H1 (cell line): ENCODE results near the gene SCAND1. TPM values are rescaled to one million over a fixed set of nuclear protein-coding genes. Genes with fewer than 3 reads are reported as not detected.

Experiments used
- CTCF ChIA-PET: fragments of 300-600 bp; sonication (Branson Sonifier 250); formaldehyde crosslinking; loops from one replicate; lab custom pipeline; 2021; ENCODE audit not compliant: partially characterized antibody; lab: Charles Lee
- POLR2A ChIA-PET: fragments of 300-600 bp; sonication (Branson Sonifier 250); formaldehyde crosslinking; loops from one replicate; lab custom pipeline; 2021; ENCODE audit warnings: inconsistent platforms; ENCODE audit not compliant: partially characterized antibody; lab: Charles Lee
- DNase-seq, 2 experiments: peaks; one replicate each; pipeline versions ENCODE4 v3.0.0 to v3.0.0-alpha.2; 2010 to 2022; ENCODE audit warnings: low spot score in 2 of 2, low read depth in 1 of 2, mixed read lengths in 1 of 2
- FAIRE-seq: peaks from 2 replicates; lab custom pipeline; 2011; peaks lifted over from hg19 to GRCh38; lab: Jason Lieb, UNC
- H2AFZ ChIP-seq: 2 replicates; pipeline ENCODE4 v1.8.1; 2012; ENCODE audit warnings: low read length, inconsistent platforms
- H2AK5ac ChIP-seq: 2 replicates; pipeline ENCODE4 v1.6.1; 2013; ENCODE audit warnings: low read depth, low read length
- H2BK120ac ChIP-seq: replicated peaks from 2 replicates; pipeline ENCODE3; 2013; ENCODE audit warnings: low read depth, low read length, inconsistent platforms
- H2BK12ac ChIP-seq: 2 replicates; pipeline ENCODE4 v1.6.1; 2013; ENCODE audit warnings: low read depth, low read length
- H2BK15ac ChIP-seq: 2 replicates; pipeline ENCODE4 v1.6.1; 2013; ENCODE audit warnings: low read length
- H2BK20ac ChIP-seq: 2 replicates; pipeline ENCODE4 v1.6.1; 2013; ENCODE audit warnings: low read length
- H2BK5ac ChIP-seq: 2 replicates; pipeline ENCODE4 v1.6.1; 2013; ENCODE audit warnings: low read depth, low read length
- H3K14ac ChIP-seq: 2 replicates; pipeline ENCODE4 v1.6.1; 2013; ENCODE audit warnings: inconsistent platforms; ENCODE audit not compliant: insufficient read length
- H3K18ac ChIP-seq: 2 replicates; pipeline ENCODE4 v1.6.1; 2013; ENCODE audit warnings: low read length; ENCODE audit errors: extremely low read depth
- H3K23ac ChIP-seq: 2 replicates; pipeline ENCODE4 v1.6.1; 2013; ENCODE audit warnings: inconsistent platforms; ENCODE audit not compliant: insufficient read length
- H3K23me2 ChIP-seq: 2 replicates; pipeline ENCODE4 v1.6.1; 2013; ENCODE audit warnings: low read depth, low read length
- H3K27ac ChIP-seq: 2 replicates; pipeline ENCODE4 v1.6.1; 2011; ENCODE audit warnings: low read depth, low read length, inconsistent platforms
- H3K27me3 ChIP-seq, 4 experiments: replicated peaks in 1 of 4; 1 replicate in 1 of 4; 2 replicates in 3 of 4; pipeline versions ENCODE4 v1.6.1 to v1.8.1; 2011 to 2013; ENCODE audit warnings: low read length in 3 of 4, mild to moderate bottlenecking in 3 of 4, inconsistent platforms in 2 of 4, mixed read lengths in 2 of 4, moderate library complexity in 1 of 4; ENCODE audit not compliant: control insufficient read depth in 3 of 4, insufficient read depth in 3 of 4; ENCODE audit errors: extremely low read depth in 1 of 4
- H3K36me3 ChIP-seq, 4 experiments: 2 replicates each; pipeline versions ENCODE4 v1.6.1 to v1.8.1; 2011 to 2013; ENCODE audit warnings: mild to moderate bottlenecking in 4 of 4, low read length in 3 of 4, moderate library complexity in 2 of 4, control low read depth in 1 of 4, inconsistent platforms in 1 of 4; ENCODE audit not compliant: insufficient read depth in 4 of 4, control insufficient read depth in 2 of 4
- H3K4ac ChIP-seq: replicated peaks from 2 replicates; pipeline ENCODE3; 2013; ENCODE audit warnings: low read length, low read depth, mixed read lengths, inconsistent platforms; ENCODE audit not compliant: insufficient read length
- H3K4me1 ChIP-seq, 4 experiments: replicated peaks in 1 of 4; 1 replicate in 1 of 4; 2 replicates in 3 of 4; pipeline versions ENCODE4 v1.6.1 to v1.8.1; 2011 to 2013; ENCODE audit warnings: low read length in 3 of 4, inconsistent platforms in 2 of 4, mixed read lengths in 1 of 4; ENCODE audit not compliant: insufficient read depth in 4 of 4, control insufficient read depth in 3 of 4
- H3K4me2 ChIP-seq, 2 experiments: 2 replicates each; pipeline versions ENCODE4 v1.6.1 to v1.8.1; 2011 to 2013; ENCODE audit warnings: low read depth in 2 of 2, low read length in 2 of 2, control low read depth in 1 of 2, inconsistent platforms in 1 of 2, mild to moderate bottlenecking in 1 of 2; ENCODE audit not compliant: insufficient read depth in 1 of 2
- H3K4me3 ChIP-seq, 4 experiments: fragments of 200-600, 300-600 bp in 1 of 4; sonication (generic), shearing (Covaris generic), sonication (Bioruptor Twin) in 1 of 4; 2 replicates each; pipeline versions ENCODE4 v1.5.1 to v1.8.1; 2011 to 2016; ENCODE audit warnings: low read length in 4 of 4, low read depth in 3 of 4, control low read depth in 2 of 4, inconsistent platforms in 2 of 4, mild to moderate bottlenecking in 2 of 4, mixed read lengths in 1 of 4, moderate library complexity in 1 of 4; ENCODE audit not compliant: insufficient read depth in 2 of 4; ENCODE audit errors: extremely low read depth in 1 of 4
- H3K56ac ChIP-seq: replicated peaks from 2 replicates; pipeline ENCODE3; 2013; ENCODE audit warnings: low read depth, mild to moderate bottlenecking, mixed read lengths, low read length, inconsistent platforms; ENCODE audit not compliant: insufficient read length
- H3K79me1 ChIP-seq: 2 replicates; pipeline ENCODE4 v1.6.1; 2013; ENCODE audit warnings: low read depth, low read length, control low read depth
- H3K79me2 ChIP-seq, 2 experiments: 2 replicates each; pipeline versions ENCODE4 v1.6.1 to v1.8.1; 2012 to 2013; ENCODE audit warnings: low read length in 2 of 2, mild to moderate bottlenecking in 2 of 2, inconsistent platforms in 1 of 2; ENCODE audit not compliant: insufficient read depth in 2 of 2, control insufficient read depth in 1 of 2
- H3K9ac ChIP-seq, 4 experiments: replicated peaks in 1 of 4; 1 replicate in 1 of 4; 2 replicates in 3 of 4; pipeline versions ENCODE4 v1.6.1 to v1.8.1; 2011 to 2013; ENCODE audit warnings: low read depth in 3 of 4, low read length in 3 of 4, control low read depth in 2 of 4, mild to moderate bottlenecking in 2 of 4, moderate library complexity in 2 of 4, inconsistent platforms in 1 of 4; ENCODE audit errors: extremely low read depth in 1 of 4
- H3K9me3 ChIP-seq, 2 experiments: 2 replicates each; pipeline versions ENCODE4 v1.6.1 to v1.8.1; 2012 to 2013; ENCODE audit warnings: mild to moderate bottlenecking in 2 of 2, moderate library complexity in 2 of 2, control low read depth in 1 of 2, inconsistent platforms in 1 of 2, low read depth in 1 of 2, low read length in 1 of 2, mixed read lengths in 1 of 2; ENCODE audit not compliant: insufficient read depth in 2 of 2
- H4K20me1 ChIP-seq, 2 experiments: replicated peaks in 1 of 2; 2 replicates each; pipeline versions ENCODE3 to v1.8.1; 2011 to 2013; ENCODE audit warnings: inconsistent platforms in 2 of 2, low read length in 2 of 2, mild to moderate bottlenecking in 1 of 2; ENCODE audit not compliant: insufficient read depth in 2 of 2, control insufficient read depth in 1 of 2
- H4K5ac ChIP-seq: 2 replicates; pipeline ENCODE4 v1.6.1; 2013; ENCODE audit warnings: low read length, low read depth, mixed read lengths, inconsistent platforms; ENCODE audit not compliant: insufficient read length
- H4K8ac ChIP-seq: 2 replicates; pipeline ENCODE4 v1.8.0; 2013; ENCODE audit warnings: mild to moderate bottlenecking, moderate library complexity, low read length, inconsistent platforms; ENCODE audit not compliant: insufficient read depth; ENCODE audit errors: extremely low read depth
- H4K91ac ChIP-seq: replicated peaks from 2 replicates; pipeline ENCODE3; 2013; ENCODE audit warnings: low read length, mixed read lengths, inconsistent platforms; ENCODE audit not compliant: insufficient read length
- BCL11A ChIP-seq, 2 experiments: IDR thresholded peaks; one replicate each; pipeline ENCODE4 v1.6.1; 2011; ENCODE audit warnings: low read depth in 2 of 2, low read length in 2 of 2, mild to moderate bottlenecking in 2 of 2
- CEBPB ChIP-seq: IDR thresholded peaks from 2 replicates; pipeline ENCODE4 v1.6.1; 2012; ENCODE audit warnings: low read depth, low read length
- CHD2 ChIP-seq: IDR thresholded peaks from 2 replicates; pipeline ENCODE4 v1.6.1; 2012; ENCODE audit warnings: low read length, improper control_type of control experiment
- HDAC2 ChIP-seq, 2 experiments: fragments of 300-600 bp in 1 of 2; sonication (generic) in 1 of 2; IDR thresholded peaks; 2 replicates each; pipeline ENCODE4 v1.6.1; 2011 to 2012; ENCODE audit warnings: low read depth in 2 of 2, low read length in 2 of 2, mild to moderate bottlenecking in 2 of 2, moderate library complexity in 2 of 2, borderline replicate concordance in 1 of 2, inconsistent platforms in 1 of 2
- KDM1A ChIP-seq: fragments of 200-600, 300-600 bp; sonication (generic); IDR thresholded peaks from 2 replicates; pipeline ENCODE4 v1.7.1; 2016; ENCODE audit warnings: mild to moderate bottlenecking, low read length, borderline replicate concordance
- RBBP5 ChIP-seq: IDR thresholded peaks from 2 replicates; pipeline ENCODE4 v1.7.1; 2012; ENCODE audit warnings: low read depth, mild to moderate bottlenecking, inconsistent platforms, low read length, moderate library complexity, borderline replicate concordance
- SIRT6 ChIP-seq: IDR thresholded peaks from one replicate; pipeline ENCODE4 v1.7.1; 2012; ENCODE audit warnings: low read length, inconsistent platforms
- TAF1 ChIP-seq: IDR thresholded peaks from 2 replicates; pipeline ENCODE4 v1.6.1; 2011; ENCODE audit warnings: mild to moderate bottlenecking, low read depth, low read length
- USF2 ChIP-seq: IDR thresholded peaks from 2 replicates; pipeline ENCODE4 v1.6.1; 2011; ENCODE audit warnings: low read length, improper control_type of control experiment
- WGBS, 2 experiments: shearing (Covaris generic) in 1 of 2; methylation state at CpG; one replicate each; pipeline versions ENCODE4 v1.1.6 to v1.1.7; 2013 to 2015; ENCODE audit warnings: low lambda C conversion rate in 2 of 2, mixed read lengths in 2 of 2, inconsistent platforms in 1 of 2, low coverage in 1 of 2, missing lambda C conversion rate in 1 of 2; ENCODE audit not compliant: insufficient replicate concordance in 2 of 2, insufficient coverage in 1 of 2, insufficient read length in 1 of 2; ENCODE audit errors: extremely low coverage in 1 of 2, missing lambda C conversion rate in 1 of 2; 5-methylcytosine and 5-hydroxymethylcytosine counted together
- polyA plus RNA-seq, 7 experiments: library from polyadenylated mRNA; depleted of rRNA in 3 of 7; stranded (reverse) in 5 of 7; unstranded in 2 of 7; fragments of >200 nt in 5 of 7; fragments of 200-250 nt in 2 of 7; gene quantifications; 1 replicate in 5 of 7; 2 replicates in 1 of 7; 4 replicates in 1 of 7; pipeline versions ENCODE4 v1.2.1 to v1.2.3, GENCODE V29; 2011 to 2013; ENCODE audit warnings: missing spikeins in 2 of 7, mixed read lengths in 2 of 7
- total RNA-seq: library from RNA; stranded (reverse); fragmentation: NEBNext Ultra II Directional; extraction: Animal tissue kit (Norgen Biotek cat#: 25700); gene quantifications from 2 replicates; pipeline ENCODE4 v1.2.1, GENCODE V29; 2021
- TF ChIP-seq, protein P1 (sequence below), 3 experiments: IDR thresholded peaks; 1 replicate in 2 of 3; 2 replicates in 1 of 3; pipeline versions ENCODE4 v1.5.1 to v1.6.1; 2011; ENCODE audit warnings: low read length in 3 of 3, mild to moderate bottlenecking in 3 of 3, inconsistent platforms in 2 of 3, low read depth in 1 of 3, moderate library complexity in 1 of 3; ENCODE audit not compliant: insufficient read depth in 1 of 3; ENCODE audit errors: control extremely low read depth in 1 of 3

Gene SCAND1
- total and polyA plus RNA-seq, 2 of the 8 experiments (the other 6 are each of a cell fraction or from before 2014, with no cell fraction given), result 73.1 to 83.7 TPM

GRCh38 chr20:35947907-35948306 is 6.4 kb downstream of the SCAND1 start:
- H3K14ac ChIP-seq, result no peak overlapping the region
- no peak overlapping the region for H3K4me3 ChIP-seq
- no peak overlapping the region for H2BK120ac ChIP-seq
- ChIA-PET POLR2A (interaction anchor here (3.2 kb wide), 1 partner anchor 14 kb away, joined by 16 read pairs; no protein-coding TSS in a partner anchor), CTCF (interaction anchor here (0.6 to 2.2 kb wide), 7 partner anchors 13 to 633 kb away, joined by 3 to 6 read pairs (median 4); no protein-coding TSS in a partner anchor)
- H4K5ac ChIP-seq, result no peak overlapping the region
- no peak for FAIRE-seq
- no peak overlapping the region for H2BK20ac ChIP-seq
- no peak overlapping the region for H3K18ac ChIP-seq
- no peaks in the 10 kb centered on the region for H3K9me3 ChIP-seq
- H2BK12ac ChIP-seq, result no peak overlapping the region
- H2BK5ac ChIP-seq, result no peak overlapping the region
- DNase-seq, result no peak
- H3K4me2 ChIP-seq, result no peak overlapping the region
- no peaks in the 10 kb centered on the region for H3K27me3 ChIP-seq
- H3K27ac ChIP-seq, result no peak overlapping the region
- no peak overlapping the region for H3K4ac ChIP-seq
- H3K36me3 ChIP-seq, result peaks cover 0 to 19% (median 5%) of the 10 kb centered on the region in 4 experiments; a peak in 5 of 8 replicates
- H2AK5ac ChIP-seq, result no peak overlapping the region
- H3K9ac ChIP-seq, result no peak overlapping the region
- no peaks in the 10 kb centered on the region for H3K79me1 ChIP-seq
- H2AFZ ChIP-seq, result no peak overlapping the region
- H4K20me1 ChIP-seq, result peaks cover 1 to 3% of the 10 kb centered on the region in 2 experiments
- no peak overlapping the region for H2BK15ac ChIP-seq
- no peak overlapping the region for H3K23ac ChIP-seq
- peaks cover 0 to 5% (median 3%) of the 10 kb centered on the region in 4 experiments; a peak in 4 of 7 replicates for H3K4me1 ChIP-seq
- WGBS, 2 experiments, result 85% methylated on average over 2 of the region's 2 CpGs; no CpG with 5 or more reads in 1 of the 2 experiments
- no peak overlapping the region for H3K56ac ChIP-seq
- H3K79me2 ChIP-seq, result peaks cover 0 to 13% of the 10 kb centered on the region in 2 experiments; a peak in 2 of 4 replicates
- no peaks in the 10 kb centered on the region for H3K23me2 ChIP-seq
- H4K8ac ChIP-seq, result no peak overlapping the region
- no peak overlapping the region for H4K91ac ChIP-seq
- no peak for TF ChIP-seq TAF1
- TF ChIP-seq CHD2, result no peak
- TF ChIP-seq KDM1A, result no peak
- TF ChIP-seq HDAC2 (IDR thresholded peaks at IDR 0.05; ENCODE audit: borderline replicate concordance in 1 of 2, low read depth in 2 of 2, low read length in 2 of 2), result no peak
- TF ChIP-seq RBBP5, result no peak
- no peak for TF ChIP-seq CEBPB
- TF ChIP-seq SIRT6, result no peak
- TF ChIP-seq USF2, result no peak
- no peak for TF ChIP-seq BCL11A (IDR thresholded peaks at IDR 0.05; ENCODE audit: low read depth in 2 of 2, low read length in 2 of 2)
- TF ChIP-seq, protein P1, sequence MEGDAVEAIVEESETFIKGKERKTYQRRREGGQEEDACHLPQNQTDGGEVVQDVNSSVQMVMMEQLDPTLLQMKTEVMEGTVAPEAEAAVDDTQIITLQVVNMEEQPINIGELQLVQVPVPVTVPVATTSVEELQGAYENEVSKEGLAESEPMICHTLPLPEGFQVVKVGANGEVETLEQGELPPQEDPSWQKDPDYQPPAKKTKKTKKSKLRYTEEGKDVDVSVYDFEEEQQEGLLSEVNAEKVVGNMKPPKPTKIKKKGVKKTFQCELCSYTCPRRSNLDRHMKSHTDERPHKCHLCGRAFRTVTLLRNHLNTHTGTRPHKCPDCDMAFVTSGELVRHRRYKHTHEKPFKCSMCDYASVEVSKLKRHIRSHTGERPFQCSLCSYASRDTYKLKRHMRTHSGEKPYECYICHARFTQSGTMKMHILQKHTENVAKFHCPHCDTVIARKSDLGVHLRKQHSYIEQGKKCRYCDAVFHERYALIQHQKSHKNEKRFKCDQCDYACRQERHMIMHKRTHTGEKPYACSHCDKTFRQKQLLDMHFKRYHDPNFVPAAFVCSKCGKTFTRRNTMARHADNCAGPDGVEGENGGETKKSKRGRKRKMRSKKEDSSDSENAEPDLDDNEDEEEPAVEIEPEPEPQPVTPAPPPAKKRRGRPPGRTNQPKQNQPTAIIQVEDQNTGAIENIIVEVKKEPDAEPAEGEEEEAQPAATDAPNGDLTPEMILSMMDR (IDR thresholded peaks at IDR 0.05; ENCODE audit: control extremely low read depth in 1 of 3, insufficient read depth in 1 of 3, low read depth in 1 of 3, low read length in 3 of 3), result no peak
